D341Med (cell line): Measurements from ENCODE around the gene LIPF.
"Not testable (repeated sequence)": the region's sequence is repeated elsewhere in the genome, so short reads cannot be mapped to it uniquely, and the experiment has no call there.

Experiments
- DNase-seq: peaks from one replicate; pipeline ENCODE4 v3.0.0; 2012; ENCODE audit warnings: low spot score

Gene LIPF, protein sequence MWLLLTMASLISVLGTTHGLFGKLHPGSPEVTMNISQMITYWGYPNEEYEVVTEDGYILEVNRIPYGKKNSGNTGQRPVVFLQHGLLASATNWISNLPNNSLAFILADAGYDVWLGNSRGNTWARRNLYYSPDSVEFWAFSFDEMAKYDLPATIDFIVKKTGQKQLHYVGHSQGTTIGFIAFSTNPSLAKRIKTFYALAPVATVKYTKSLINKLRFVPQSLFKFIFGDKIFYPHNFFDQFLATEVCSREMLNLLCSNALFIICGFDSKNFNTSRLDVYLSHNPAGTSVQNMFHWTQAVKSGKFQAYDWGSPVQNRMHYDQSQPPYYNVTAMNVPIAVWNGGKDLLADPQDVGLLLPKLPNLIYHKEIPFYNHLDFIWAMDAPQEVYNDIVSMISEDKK

DNA sequence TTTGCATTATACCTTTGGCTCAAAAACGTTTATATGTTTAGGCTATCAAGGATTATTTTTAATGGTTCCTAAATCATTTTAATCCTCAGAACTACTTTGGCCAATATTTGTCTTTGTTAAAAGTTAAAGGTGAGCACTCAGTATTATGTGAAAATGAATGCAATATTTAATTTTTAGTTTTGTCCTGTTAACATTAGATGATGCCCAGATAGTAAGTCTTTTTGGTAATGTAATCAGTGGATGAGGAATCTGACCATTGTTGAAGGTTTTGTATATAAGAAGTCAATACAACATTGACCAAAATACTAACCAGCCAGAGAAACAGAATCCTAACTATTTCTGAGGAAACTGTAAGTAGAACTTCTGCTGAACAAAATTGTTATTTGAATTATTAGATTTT is at the start of gene LIPF:
Gene LIPF (plus strand): TSS at position 301 of the 400 bp plus-strand sequence. CDS start 2,856 bp downstream, outside the sequence.
- no peak for DNase-seq

DNA sequence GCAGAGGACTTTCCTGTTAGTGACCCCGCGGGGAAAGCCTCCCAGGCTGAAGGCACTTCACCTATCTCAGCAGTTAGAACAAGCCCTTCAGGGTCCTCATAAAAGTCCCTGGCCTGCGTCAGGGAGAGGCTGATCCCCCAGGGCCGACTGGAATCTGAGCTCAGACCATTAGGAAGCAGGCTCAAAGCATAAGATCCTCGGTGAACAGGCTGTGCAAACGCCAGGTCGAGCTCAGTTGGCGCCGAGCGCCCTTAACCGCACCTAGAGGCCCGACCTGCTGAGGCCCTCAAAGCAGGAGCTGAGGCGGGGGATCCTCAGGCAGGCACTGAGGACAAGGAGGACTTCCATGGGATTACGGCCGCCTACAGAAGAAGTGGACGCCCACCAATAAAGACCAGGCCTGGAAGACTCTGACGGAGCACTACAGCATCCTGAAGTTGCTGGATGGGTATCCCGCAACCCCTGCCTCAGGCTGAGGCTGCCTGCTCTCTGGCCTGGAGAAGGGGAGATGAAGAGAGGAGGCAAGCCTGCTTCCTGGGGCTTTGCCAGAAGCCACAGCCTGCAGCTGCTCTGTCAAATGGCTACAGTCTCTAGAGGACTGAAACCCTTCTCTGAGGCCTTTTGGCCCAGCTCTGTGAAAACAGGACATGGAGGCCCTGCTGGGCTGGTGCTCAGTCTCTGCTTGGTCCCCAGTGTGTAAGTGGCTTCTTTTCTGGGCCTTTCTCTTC is 47.8 kb upstream of the LIPF start:
- DNase-seq: no peak

DNA sequence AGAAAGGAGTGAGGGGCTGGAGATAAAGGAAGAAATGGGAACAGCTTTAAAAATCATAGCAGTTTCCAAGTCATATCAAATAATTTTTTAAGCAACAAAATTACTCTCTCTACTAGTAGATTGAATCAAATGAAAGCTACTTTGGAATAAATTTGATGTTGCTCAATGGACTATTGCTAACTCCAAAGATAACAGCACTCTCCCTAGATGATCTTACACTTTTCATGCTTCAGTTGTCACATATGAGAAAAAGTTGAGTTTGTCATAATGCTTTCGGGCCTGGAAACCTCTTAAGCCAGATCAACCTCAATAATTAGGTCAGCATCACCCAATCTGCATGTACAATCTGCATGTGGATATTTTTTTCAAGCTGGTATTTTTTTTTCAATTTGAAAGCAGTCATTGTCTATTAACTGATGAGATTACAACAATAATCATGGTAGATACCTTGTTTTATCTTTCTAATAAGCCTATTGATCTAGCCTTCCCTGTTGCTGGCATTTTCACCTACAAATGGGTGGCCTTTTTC is 46.4 kb upstream of the LIPF start:
- no peak for DNase-seq

DNA sequence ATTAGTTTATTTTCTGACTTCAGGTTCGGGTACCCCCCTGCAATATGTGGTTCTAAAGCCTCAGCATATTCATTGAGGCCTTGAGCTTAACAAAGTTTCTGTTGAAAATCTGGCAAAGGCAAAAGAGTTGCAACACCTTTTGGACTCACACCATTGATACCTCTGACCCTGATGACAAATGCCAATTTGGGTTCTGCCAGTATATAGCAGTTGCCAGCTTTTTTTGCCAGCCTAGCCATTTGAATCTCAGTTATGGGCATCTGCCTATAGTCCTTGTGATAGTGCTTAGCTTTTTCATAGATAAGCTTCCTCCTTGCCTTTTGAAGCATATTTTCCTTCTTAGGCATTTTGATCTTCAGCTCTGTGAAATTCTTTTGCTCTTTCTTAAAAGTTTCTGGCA is 45.7 kb upstream of the LIPF start:
- DNase-seq: no peak

DNA sequence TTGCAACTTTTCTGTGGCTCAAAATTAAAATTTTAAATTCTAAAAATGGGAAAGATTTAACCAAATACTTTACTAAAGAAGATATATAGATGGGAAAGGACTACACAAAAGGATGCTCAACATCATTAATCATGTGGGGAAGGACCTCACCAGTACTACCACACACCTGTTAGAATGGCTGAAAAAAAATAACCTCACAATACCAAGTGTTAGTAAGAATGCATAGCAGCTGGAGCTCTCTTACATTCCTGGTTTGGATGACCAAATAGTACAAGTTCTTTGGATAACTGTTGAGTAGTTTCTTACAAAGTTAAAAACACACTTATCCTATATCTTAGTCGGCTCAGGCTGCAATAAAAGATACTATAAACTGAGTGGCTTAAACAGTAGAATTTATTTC is 43.8 kb upstream of the LIPF start:
- DNase-seq: no peak

DNA sequence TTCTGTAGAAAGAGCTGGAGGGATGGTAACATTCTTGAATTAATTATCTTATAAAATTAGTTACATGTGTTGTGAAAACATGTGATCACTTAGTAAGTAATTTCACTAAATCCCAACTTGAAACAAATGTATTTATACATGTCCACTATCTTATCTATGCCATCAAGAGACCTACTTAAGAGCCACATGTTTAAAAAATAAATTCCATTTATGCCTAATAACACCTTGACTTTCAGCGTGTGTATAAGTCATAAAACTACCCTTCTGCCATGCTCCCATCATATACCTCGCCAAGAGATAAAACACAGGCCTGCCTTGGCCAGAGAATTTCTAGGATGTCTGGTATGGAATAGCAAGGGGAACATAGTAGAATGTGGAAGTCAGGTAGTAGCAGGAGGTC is 40.4 kb upstream of the LIPF start:
- no peak for DNase-seq

DNA sequence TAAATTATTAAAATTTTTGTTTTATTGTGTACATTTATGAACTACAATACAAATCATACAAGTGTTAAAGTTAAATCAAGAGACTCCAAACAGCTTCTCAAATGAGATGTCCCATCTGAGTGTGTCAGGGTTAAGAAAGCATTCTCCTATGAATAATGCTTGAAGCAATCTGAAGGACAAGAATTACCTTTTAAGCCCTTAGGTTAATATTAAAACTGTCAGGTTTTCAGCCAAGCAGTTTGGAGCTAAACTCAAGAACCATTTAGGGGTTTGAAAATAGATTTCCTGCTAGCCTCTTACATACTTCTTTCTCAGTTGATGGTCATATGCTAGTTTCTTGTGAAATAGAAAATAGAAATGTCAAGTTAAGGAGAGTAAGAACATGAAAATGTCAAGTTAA is 39.4 kb upstream of the LIPF start:
- no peak for DNase-seq

DNA sequence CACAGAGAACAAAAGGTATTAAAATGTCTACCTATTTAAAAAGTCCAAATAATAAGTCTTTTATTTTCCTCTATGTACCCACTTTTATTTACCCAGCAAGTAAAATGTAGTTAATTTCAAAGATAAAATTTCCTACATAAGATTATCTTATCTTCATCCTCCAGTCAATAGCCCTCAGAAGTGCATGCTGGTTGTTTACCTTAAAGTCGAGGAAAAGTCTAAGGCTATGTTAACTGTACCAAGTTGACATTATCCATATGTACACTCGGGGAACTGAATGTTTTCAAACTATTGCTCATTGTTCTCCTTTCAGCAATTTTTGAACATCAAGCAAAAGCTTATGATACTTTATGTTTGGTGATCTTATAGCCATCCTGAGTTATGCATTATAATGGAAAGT is 24.1 kb upstream of the LIPF start:
- no peak for DNase-seq

DNA sequence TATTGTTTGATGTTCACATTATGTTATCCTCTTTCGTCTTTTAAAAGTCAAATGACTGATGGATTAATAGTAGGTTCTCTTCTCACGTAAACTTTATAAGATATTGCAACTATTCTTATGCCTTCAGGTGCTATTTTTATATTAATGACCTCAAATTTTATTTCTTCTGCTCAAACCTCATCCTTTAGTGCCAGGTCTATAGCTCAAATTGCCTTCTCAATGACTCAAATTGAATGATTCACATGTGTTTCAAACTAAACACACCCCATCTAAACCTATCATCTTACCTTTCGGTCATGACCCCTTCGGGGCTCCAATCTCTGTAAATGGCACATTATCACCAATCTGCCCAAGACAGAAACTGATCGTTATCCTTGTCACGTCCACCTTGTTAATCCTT is 22.0 kb upstream of the LIPF start:
- no peak for DNase-seq

DNA sequence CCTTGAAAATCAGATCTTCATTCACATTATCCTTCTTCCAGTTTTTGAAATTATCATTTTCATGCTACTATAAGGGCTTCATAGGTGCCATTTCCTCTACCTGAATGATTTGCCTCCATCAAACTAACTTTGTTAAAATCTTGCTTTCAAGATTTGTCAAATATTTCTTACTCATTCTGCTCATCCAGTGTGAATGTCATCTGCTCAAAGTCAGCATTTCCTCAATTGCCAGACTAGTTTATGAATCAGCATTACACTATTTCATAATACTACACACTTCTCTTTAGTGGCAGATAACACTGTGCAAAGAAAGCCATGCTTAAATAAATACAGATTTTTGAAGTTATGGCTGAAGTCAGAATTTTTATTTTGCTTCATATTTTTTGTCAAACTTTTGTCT is 21.3 kb upstream of the LIPF start:
- DNase-seq: no peak

DNA sequence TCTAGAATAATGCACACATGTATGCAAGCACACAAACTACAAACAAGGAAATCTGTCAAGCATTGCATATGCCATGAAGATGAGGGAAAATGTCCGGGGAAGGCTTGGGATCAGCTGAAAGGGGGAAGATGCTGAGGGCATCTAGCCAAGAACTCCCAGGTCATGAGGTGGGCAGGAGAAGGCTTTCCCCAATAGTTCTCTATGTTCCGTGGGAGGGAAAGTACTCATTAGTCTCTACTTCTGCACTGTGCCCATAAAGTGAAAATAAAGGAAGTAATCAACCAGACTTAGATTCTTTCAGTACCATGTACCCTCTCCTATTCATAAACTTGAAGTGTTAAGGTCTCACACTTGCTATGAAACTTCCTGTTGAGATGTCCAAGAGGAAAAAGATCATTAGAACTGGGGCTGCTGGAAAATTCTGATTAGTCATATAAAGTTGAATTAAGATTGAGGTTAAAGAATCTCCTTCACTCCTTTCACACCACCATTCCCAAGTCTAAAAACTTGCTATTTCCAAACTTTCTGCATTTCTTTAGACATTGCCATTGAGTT is 17.1 kb upstream of the LIPF start:
- DNase-seq: no peak

DNA sequence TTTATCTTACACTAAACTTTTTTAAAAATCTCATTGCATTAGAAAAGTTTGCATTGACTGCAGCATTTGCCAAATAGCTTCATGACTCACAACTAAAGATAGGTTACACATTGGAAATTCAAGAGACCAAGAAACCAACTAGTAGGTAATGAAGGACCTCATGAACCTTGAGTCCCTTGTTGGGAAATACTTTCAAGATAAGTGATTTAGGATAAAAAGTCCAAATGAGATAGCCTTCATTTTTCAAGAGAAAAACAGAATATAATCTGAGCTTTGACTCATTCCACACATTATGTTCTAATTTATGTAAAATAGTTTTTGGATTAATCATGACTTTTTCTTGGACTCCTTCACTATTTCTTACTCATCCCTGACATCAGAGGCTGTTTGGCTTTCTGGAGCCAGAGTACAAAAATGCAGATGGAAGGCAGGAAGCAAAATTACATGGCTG is 13.1 kb upstream of the LIPF start:
- DNase-seq: no peak

DNA sequence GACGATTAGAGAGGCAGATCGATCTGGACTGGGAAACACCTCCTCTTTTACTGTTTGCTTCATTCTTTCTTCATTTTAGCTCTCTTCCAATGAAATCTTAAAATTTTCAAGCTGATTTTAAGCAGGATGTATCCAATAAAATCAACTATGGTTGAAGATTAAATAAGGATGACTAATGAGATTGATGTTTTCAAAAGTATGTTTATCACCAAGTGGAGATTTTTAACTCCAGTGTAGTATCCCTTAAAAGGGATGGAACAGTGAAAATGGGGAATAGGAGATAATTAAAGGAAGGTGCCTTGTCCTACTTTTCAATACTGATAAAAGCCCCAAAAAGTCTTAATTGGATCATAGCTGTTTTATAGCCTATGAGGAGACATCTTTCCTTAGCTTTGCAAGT is 11.6 kb upstream of the LIPF start:
- no peak for DNase-seq

DNA sequence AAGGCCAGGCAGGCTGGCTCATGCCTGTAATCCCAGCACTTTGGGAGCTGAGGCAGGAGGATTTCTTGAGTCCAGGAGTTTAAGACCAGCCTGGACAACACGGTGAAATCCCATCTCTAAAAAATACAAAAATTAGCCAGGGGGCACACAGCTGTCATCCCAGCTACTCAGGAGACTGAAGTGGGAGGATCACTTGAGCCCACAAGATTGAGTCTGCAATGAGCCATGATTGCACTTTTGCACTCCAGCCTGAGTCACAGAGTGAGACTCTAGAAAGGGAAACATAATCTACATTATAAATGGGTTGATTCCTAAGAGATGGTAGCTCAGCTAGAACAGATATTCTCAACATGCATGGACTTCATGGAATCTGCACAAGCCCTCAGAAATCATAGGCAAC is 6.3 kb upstream of the LIPF start:
- DNase-seq: no peak

DNA sequence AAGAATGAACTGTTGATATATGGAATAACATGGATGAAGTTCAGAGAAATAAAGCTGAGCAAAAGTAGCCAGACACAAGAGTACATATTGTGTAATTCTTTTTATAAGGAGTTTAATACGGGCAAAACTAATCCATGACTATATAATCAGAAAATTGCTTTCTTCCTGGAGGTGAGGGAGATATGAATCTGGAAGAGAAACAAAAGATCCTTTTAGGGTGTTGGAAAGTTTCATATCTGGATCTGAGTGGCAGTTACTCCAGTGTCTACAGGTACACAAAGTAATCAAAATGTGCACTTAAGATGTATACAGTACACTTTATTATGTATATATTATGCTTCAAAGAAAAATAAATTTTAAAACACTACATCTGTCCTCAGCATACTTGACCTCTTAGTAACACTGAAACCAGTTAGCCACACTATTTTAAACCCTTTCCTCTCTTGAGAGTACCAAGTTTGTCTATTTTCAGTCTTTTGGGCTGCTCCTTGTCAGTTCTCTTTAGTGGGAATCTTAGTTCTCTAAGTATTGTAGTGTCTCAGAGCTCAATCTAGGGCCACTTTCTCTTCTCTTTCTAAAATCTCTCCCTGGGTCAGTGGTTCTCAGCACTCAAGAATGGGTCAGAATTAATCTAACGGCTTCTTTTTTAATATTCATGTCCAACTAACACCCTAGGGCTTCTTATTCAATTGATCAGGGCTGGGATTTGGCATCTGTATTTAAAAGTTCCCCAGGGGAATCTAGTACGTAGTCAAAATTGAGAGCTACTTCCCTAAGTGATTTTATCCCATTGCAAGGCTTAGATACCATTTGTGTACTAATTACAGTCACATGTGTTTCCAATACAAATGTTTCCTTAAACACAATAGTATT is 4.3 kb upstream of the LIPF start:
- no peak for DNase-seq

DNA sequence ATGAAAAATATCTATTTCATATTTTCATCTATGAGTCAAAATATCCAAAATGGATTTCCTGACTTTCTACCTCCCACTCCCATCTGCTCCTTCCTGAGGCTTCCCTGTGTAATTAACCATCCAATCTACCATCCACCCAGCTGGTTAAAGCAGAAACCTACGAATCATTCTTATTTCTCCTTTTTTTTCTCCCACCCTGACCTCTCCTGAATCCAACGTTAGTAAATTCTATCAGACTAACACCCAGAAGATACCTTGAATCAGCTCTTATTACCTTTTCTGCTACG is 3.7 kb upstream of the LIPF start:
- no peak for DNase-seq

DNA sequence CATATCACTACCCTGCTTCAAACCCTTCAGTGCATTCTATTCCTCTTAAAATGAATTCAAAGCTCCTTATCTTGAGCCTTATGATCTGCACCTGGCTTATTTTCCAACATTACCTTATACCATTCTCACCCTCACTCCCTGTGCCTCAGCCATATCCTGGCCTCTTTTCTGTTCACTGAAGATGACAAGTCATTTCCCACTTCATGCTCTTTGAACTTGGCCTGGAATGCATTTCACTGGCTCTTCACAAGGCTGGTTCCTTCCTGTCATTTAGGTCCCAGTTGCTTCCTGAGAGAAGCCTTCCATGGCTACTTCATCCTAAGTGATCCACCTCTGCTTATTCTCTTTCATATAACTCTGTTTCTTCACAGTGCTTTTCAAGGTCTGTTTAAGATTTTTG is 3.2 kb upstream of the LIPF start:
- no peak for DNase-seq

DNA sequence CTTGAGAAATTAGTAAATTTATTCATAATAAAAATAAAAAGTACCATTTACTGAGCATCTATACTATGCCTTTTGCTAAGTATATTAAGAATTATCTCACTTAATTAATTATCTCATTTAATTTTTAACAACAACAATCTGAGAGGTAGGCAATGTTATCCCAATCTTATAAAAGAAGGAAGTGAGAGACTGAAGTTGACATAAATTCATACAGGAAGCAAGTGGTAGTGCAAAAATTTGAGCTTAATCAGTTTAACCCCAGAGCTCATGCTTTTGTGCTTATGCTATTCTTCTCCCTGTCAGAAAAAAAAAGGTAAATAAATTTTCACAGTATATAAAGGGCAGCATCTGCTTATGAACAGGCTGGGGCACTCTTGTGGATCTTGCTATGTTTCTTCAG is 2.7 kb upstream of the LIPF start:
- no peak for DNase-seq

DNA sequence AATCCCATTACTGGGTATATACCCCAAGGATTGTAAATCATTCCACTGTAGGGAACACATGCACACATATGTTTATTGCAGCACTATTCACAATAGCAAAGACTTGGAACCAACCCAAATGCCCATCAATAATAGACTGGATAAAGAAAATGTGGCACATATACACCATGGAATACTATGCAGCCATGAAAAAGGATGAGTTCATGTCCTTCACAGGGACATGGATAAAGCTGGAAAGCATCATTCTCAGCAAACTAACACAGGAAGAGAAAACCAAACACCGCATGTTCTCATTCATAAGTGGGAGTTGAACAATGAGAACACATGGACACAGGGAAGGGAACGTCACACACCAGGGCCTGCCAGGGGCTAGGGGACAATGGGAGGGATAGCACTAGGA is 1.1 kb upstream of the LIPF start:
- not testable (repeated sequence) for DNase-seq

DNA sequence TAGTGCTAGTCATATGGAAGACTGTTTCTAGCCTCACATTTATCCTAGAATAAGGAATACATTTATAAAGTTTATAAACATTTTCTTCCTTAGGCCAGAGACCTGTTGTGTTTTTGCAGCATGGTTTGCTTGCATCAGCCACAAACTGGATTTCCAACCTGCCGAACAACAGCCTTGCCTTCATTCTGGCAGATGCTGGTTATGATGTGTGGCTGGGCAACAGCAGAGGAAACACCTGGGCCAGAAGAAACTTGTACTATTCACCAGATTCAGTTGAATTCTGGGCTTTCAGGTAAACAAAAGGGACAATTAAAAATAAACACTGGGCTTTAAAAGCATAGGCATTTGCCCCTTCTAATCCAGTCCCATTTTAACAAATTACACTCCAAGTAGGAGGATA is 4.2 kb downstream of the LIPF start:
- no peak for DNase-seq

DNA sequence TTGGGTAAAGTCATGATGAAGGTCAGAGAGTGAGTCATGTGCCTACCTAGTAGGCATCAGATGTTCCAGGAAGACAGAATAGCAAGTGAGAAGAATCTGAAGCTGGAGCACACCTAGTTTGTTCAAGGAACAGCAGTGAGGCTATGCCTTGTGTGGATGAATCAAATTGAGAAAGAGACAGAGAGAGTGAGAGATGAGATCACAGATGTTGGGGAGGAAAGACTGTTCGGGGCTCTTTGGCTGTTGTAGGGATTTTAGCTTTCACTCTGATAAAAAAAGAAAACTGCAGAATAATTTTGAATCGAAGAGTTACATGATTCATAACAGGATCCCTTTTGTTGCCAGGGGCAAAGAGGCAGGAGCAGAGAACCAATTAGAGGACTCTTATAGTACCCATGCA is 6.3 kb downstream of the LIPF start:
- no peak for DNase-seq

DNA sequence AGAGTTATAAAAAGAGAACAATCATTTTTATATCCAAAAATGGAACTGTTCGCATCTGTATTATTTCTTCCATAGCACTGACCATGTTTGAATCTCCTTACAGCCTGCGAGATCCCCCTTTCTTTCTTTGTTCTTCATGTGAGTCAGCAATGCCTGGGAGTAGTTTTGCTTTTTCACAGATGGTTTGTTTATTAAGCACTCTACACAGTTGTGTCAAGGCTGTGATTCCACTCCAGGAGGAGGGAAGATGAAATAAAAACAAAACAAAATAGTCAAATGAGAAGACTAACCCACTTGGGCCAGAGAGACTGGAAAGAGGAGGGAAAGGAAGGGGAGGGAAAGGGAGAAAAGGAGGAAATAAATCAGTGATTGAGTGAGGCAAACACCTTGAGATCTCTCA is 7.8 kb downstream of the LIPF start:
- DNase-seq: no peak
